Peyer's patch (tissue), 4 donors: ENCODE data around the gene COL4A1. TPM values are rescaled to one million over a fixed set of nuclear protein-coding genes. Genes with fewer than 3 reads are reported as not detected.

Source experiments
- DNase-seq, 3 donors: peaks; one replicate each; pipeline ENCODE4 v3.0.0-alpha.2; 2017 to 2019
- H3K27ac ChIP-seq, 4 donors: fragments of 200-600 bp; sonication (generic); one replicate each; pipeline ENCODE4 v1.5.1; 2016 to 2019
- H3K27me3 ChIP-seq, 2 donors: fragments of 200-600 bp; sonication (generic); one replicate each; pipeline ENCODE4 v1.5.1; 2019
- H3K36me3 ChIP-seq, 3 donors: fragments of 200-600 bp; sonication (generic); one replicate each; pipeline ENCODE4 v1.5.1; 2016 to 2019
- H3K4me1 ChIP-seq, 4 donors: fragments of 200-600 bp; sonication (generic); one replicate each; pipeline ENCODE4 v1.5.1; 2016 to 2019
- H3K4me3 ChIP-seq, 4 donors: fragments of 200-600 bp; sonication (generic); 1 replicate in 3 of 4; 2 replicates in 1 of 4; pipeline ENCODE4 v1.5.1; 2016 to 2019; ENCODE audit warnings: mild to moderate bottlenecking in 1 of 4
- H3K9me3 ChIP-seq, 4 donors: fragments of 200-600 bp; sonication (generic); one replicate each; pipeline ENCODE4 v1.5.1; 2016 to 2019; ENCODE audit warnings: mild to moderate bottlenecking in 1 of 4
- POLR2A ChIP-seq, 2 donors: fragments of 450-650 bp; IDR thresholded peaks; one replicate each; pipeline ENCODE4 v1.5.1; 2017; ENCODE audit warnings: antibody characterized with exemption in 2 of 2, mild to moderate bottlenecking in 2 of 2, moderate library complexity in 2 of 2
- total RNA-seq, 4 donors: library from RNA; depleted of rRNA; stranded (reverse); fragments of >200 nt; gene quantifications; one replicate each; pipeline ENCODE4 v1.1.0, GENCODE V29; 2016
- TF ChIP-seq, protein P1 (sequence below), 6 experiments: fragments of 450-650 bp in 4 of 6; fragments of 200-600 bp in 2 of 6; sonication (generic) in 1 of 6; IDR thresholded peaks; one replicate each; pipeline ENCODE4 v1.5.1; 2017 to 2019; ENCODE audit warnings: antibody characterized with exemption in 6 of 6, mild to moderate bottlenecking in 3 of 6, moderate library complexity in 1 of 6

COL4A1 gene
- total RNA-seq, 4 donors from 2014 or later = 28.0 to 69.3 (median 36.3) TPM

GRCh38 chr13:110279684-110280083 is 27.3 kb downstream of the COL4A1 start:
- Histone ChIP-seq H3K4me3 (no peak overlapping the region), H3K27me3 (no peaks in the 10 kb centered on the region), H3K27ac (peak overlapping the region in 1 of 4 donors; percentile 26), H3K4me1 (peaks cover 0 to 22% (median 0%) of the 10 kb centered on the region in 4 donors), H3K9me3 (no peaks in the 10 kb centered on the region), H3K36me3 (no peaks in the 10 kb centered on the region)
- DNase-seq = peak in 1 of 3 donors; percentile 18
- no peak for TF ChIP-seq POLR2A (IDR thresholded peaks at IDR 0.05)
- TF ChIP-seq, protein P1, sequence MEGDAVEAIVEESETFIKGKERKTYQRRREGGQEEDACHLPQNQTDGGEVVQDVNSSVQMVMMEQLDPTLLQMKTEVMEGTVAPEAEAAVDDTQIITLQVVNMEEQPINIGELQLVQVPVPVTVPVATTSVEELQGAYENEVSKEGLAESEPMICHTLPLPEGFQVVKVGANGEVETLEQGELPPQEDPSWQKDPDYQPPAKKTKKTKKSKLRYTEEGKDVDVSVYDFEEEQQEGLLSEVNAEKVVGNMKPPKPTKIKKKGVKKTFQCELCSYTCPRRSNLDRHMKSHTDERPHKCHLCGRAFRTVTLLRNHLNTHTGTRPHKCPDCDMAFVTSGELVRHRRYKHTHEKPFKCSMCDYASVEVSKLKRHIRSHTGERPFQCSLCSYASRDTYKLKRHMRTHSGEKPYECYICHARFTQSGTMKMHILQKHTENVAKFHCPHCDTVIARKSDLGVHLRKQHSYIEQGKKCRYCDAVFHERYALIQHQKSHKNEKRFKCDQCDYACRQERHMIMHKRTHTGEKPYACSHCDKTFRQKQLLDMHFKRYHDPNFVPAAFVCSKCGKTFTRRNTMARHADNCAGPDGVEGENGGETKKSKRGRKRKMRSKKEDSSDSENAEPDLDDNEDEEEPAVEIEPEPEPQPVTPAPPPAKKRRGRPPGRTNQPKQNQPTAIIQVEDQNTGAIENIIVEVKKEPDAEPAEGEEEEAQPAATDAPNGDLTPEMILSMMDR (IDR thresholded peaks at IDR 0.05) = no peak

GRCh38 chr13:110278859-110279258 is 28.1 kb downstream of the COL4A1 start:
- DNase-seq = peak in 1 of 3 donors; percentile 22
- Histone ChIP-seq H3K9me3 (no peaks in the 10 kb centered on the region), H3K27ac (no peak overlapping the region), H3K27me3 (no peaks in the 10 kb centered on the region), H3K4me3 (no peak overlapping the region), H3K4me1 (peaks cover 0 to 19% (median 0%) of the 10 kb centered on the region in 4 donors), H3K36me3 (no peaks in the 10 kb centered on the region)
- no peak for TF ChIP-seq POLR2A (IDR thresholded peaks at IDR 0.05)
- TF ChIP-seq, protein P1 (IDR thresholded peaks at IDR 0.05) = no peak

- peak in 1 of 3 donors; percentile 37 for DNase-seq
- H3K27ac ChIP-seq = no peak overlapping the region
- H3K36me3 ChIP-seq = no peaks in the 10 kb centered on the region
- H3K4me1 ChIP-seq = peaks cover 0 to 13% (median 0%) of the 10 kb centered on the region in 4 donors
- no peak overlapping the region for H3K4me3 ChIP-seq
- no peaks in the 10 kb centered on the region for H3K27me3 ChIP-seq
- TF ChIP-seq POLR2A (IDR thresholded peaks at IDR 0.05) = no peak
- TF ChIP-seq, protein P1 (IDR thresholded peaks at IDR 0.05) = no peak
- no peaks in the 10 kb centered on the region for H3K9me3 ChIP-seq
These were observed 29.5 kb downstream of the COL4A1 start for GRCh38 chr13:110277357-110277975.

- H3K27me3 ChIP-seq = no peaks in the 10 kb centered on the region
- no peaks in the 10 kb centered on the region for H3K9me3 ChIP-seq
- DNase-seq = no peak
- H3K36me3 ChIP-seq = no peaks in the 10 kb centered on the region
- no peak overlapping the region for H3K4me3 ChIP-seq
- TF ChIP-seq, protein P1 (IDR thresholded peaks at IDR 0.05) = no peak
- TF ChIP-seq POLR2A (IDR thresholded peaks at IDR 0.05) = no peak
- H3K27ac ChIP-seq = no peak overlapping the region
- peaks cover 0 to 13% (median 0%) of the 10 kb centered on the region in 4 donors for H3K4me1 ChIP-seq
These were observed 30.4 kb downstream of the COL4A1 start for GRCh38 chr13:110276553-110276950.

- TF ChIP-seq, protein P1 (IDR thresholded peaks at IDR 0.05) = no peak
- no peak for TF ChIP-seq POLR2A (IDR thresholded peaks at IDR 0.05)
- Histone ChIP-seq H3K27me3 (no peaks in the 10 kb centered on the region), H3K27ac (no peak overlapping the region), H3K9me3 (no peaks in the 10 kb centered on the region), H3K4me3 (no peak overlapping the region), H3K4me1 (peaks cover 0 to 13% (median 0%) of the 10 kb centered on the region in 4 donors), H3K36me3 (no peaks in the 10 kb centered on the region)
- peak in 1 of 3 donors; percentile 38 for DNase-seq
These were observed 30.9 kb downstream of the COL4A1 start for GRCh38 chr13:110275931-110276552.
